GM12891 (cell line): ENCODE measurements around the gene DOCK2.

Source experiments
- POLR2A ChIP-seq: IDR thresholded peaks from 2 replicates; pipeline ENCODE4 v1.6.1; 2011; ENCODE audit warnings: low read depth, low read length, control low read depth
- POLR2AphosphoS5 ChIP-seq: IDR thresholded peaks from 2 replicates; pipeline ENCODE4 v1.6.1; 2011; ENCODE audit warnings: low read depth, low read length, control low read depth
- POU2F2 ChIP-seq: IDR thresholded peaks from 2 replicates; pipeline ENCODE4 v1.6.1; 2011; ENCODE audit warnings: low read depth, mild to moderate bottlenecking, control low read depth, low read length, moderate library complexity
- TAF1 ChIP-seq: IDR thresholded peaks from 2 replicates; pipeline ENCODE4 v1.6.1; 2011; ENCODE audit warnings: low read depth, low read length, control low read depth

GRCh38 chr5:169740435-169740834 is 103.4 kb downstream of the DOCK2 start:
- TF ChIP-seq POLR2AphosphoS5 (no peak), POLR2A (no peak), TAF1 (no peak), POU2F2 (no peak)
